SU-DHL-6 (cell line): ENCODE data around the gene PRELP.

ENCODE experiments used
- H2AFZ ChIP-seq: fragments of 200-600 bp; sonication (generic); 2 replicates; pipeline ENCODE4 v1.6.1; 2014; ENCODE audit warnings: low read depth, mild to moderate bottlenecking, moderate library complexity, mixed read lengths, antibody characterized with exemption, low read length; ENCODE audit not compliant: severe bottlenecking
- H3F3A ChIP-seq: fragments of 200-600 bp; shearing (Covaris generic); 2 replicates; pipeline ENCODE4 v1.6.0; 2016; ENCODE audit warnings: antibody characterized with exemption, mild to moderate bottlenecking; ENCODE audit not compliant: insufficient read depth
- H3K27ac ChIP-seq: fragments of 200-600 bp; sonication (generic); 2 replicates; pipeline ENCODE4 v1.5.1; 2016; ENCODE audit warnings: low read depth, mild to moderate bottlenecking, low read length, moderate library complexity, mixed read lengths
- H3K27me3 ChIP-seq: fragments of 200-600 bp; sonication (generic), shearing (Covaris generic); 2 replicates; pipeline ENCODE4 v1.6.0; 2014; ENCODE audit warnings: mild to moderate bottlenecking, low read length
- H3K36me3 ChIP-seq: fragments of 200-600 bp; sonication (generic); 2 replicates; pipeline ENCODE4 v1.6.1; 2014; ENCODE audit warnings: mild to moderate bottlenecking, low read length, mixed read lengths
- H3K4me2 ChIP-seq: fragments of 300-600, 200-600 bp; shearing (Covaris generic), sonication (generic); 2 replicates; pipeline ENCODE4 v1.6.0; 2014; ENCODE audit warnings: low read length, low read depth, mild to moderate bottlenecking; ENCODE audit not compliant: poor library complexity, severe bottlenecking
- H3K4me3 ChIP-seq: fragments of 200-600 bp; sonication (generic); 2 replicates; pipeline ENCODE4 v1.5.1; 2014; ENCODE audit warnings: antibody characterized with exemption, low read length, mild to moderate bottlenecking, mixed read lengths; ENCODE audit not compliant: insufficient read depth, poor library complexity, severe bottlenecking
- H3K79me2 ChIP-seq: fragments of 200-600 bp; sonication (generic); 2 replicates; pipeline ENCODE4 v1.6.1; 2014; ENCODE audit warnings: mild to moderate bottlenecking, low read length, moderate library complexity; ENCODE audit not compliant: insufficient read depth
- H3K9ac ChIP-seq: fragments of 200-600 bp; sonication (generic); 2 replicates; pipeline ENCODE4 v1.7.0; 2014; ENCODE audit warnings: mild to moderate bottlenecking, low read length
- H3K9me2 ChIP-seq: fragments of 200-600 bp; sonication (generic); replicated peaks from 2 replicates; pipeline ENCODE4 v1.6.1; 2014; ENCODE audit warnings: low read length; ENCODE audit not compliant: insufficient read depth
- H3K9me3 ChIP-seq: fragments of 200-600 bp; sonication (generic); 2 replicates; pipeline ENCODE4 v1.6.1; 2014; ENCODE audit warnings: low read length, mixed read lengths; ENCODE audit not compliant: insufficient read depth
- H4K20me1 ChIP-seq: fragments of 200-600 bp; sonication (generic); 2 replicates; pipeline ENCODE4 v1.6.1; 2014; ENCODE audit warnings: low read depth, mild to moderate bottlenecking, antibody characterized with exemption, low read length, moderate library complexity, mixed read lengths
- CTCF ChIP-seq: fragments of 200-600 bp; sonication (generic); IDR thresholded peaks from one replicate; pipeline ENCODE4 v1.5.1; 2017; ENCODE audit warnings: antibody characterized with exemption, mild to moderate bottlenecking, low read length, moderate library complexity; ENCODE audit not compliant: insufficient read depth, poor library complexity, severe bottlenecking
- EZH2phosphoT487 ChIP-seq: fragments of 200-600 bp; sonication (generic), shearing (Covaris generic); conservative IDR thresholded peaks from 2 replicates; pipeline ENCODE4 v1.6.1; 2018; ENCODE audit warnings: mild to moderate bottlenecking, antibody characterized with exemption, low read length, moderate library complexity, mixed read lengths

The PRELP gene

GRCh38 chr1:203437696-203438315 is 37.8 kb upstream of the PRELP start:
- H3F3A ChIP-seq: no peaks in the 10 kb centered on the region
- no peak overlapping the region for H3K27ac ChIP-seq
- TF ChIP-seq EZH2phosphoT487 (no peak), CTCF (no peak)

GRCh38 chr1:203439131-203439730 is 36.4 kb upstream of the PRELP start:
- no peaks in the 10 kb centered on the region for H3K9me3 ChIP-seq
- H3K36me3 ChIP-seq: no peaks in the 10 kb centered on the region
- no peak overlapping the region for H3K27ac ChIP-seq
- no peak overlapping the region for H3K4me2 ChIP-seq
- no peak overlapping the region for H3K4me3 ChIP-seq
- no peak overlapping the region for H2AFZ ChIP-seq
- H3K9me2 ChIP-seq: no peaks in the 10 kb centered on the region
- TF ChIP-seq CTCF (no peak), EZH2phosphoT487 (no peak)
- no peaks in the 10 kb centered on the region for H3F3A ChIP-seq
- no peaks in the 10 kb centered on the region for H3K27me3 ChIP-seq
- no peaks in the 10 kb centered on the region for H3K79me2 ChIP-seq
- no peaks in the 10 kb centered on the region for H4K20me1 ChIP-seq
- H3K9ac ChIP-seq: no peak overlapping the region

More at GRCh38 chr1:203437696-203438315, 37.8 kb upstream of the PRELP start:
- H3K9me3 ChIP-seq: no peaks in the 10 kb centered on the region
- no peak overlapping the region for H2AFZ ChIP-seq
- H3K79me2 ChIP-seq: no peaks in the 10 kb centered on the region
- no peak overlapping the region for H3K4me3 ChIP-seq
- H3K27me3 ChIP-seq: no peaks in the 10 kb centered on the region
- H3K9ac ChIP-seq: no peak overlapping the region
- no peaks in the 10 kb centered on the region for H3K9me2 ChIP-seq
- H3K36me3 ChIP-seq: no peaks in the 10 kb centered on the region
- no peak overlapping the region for H3K4me2 ChIP-seq
- H4K20me1 ChIP-seq: no peaks in the 10 kb centered on the region

- no peaks in the 10 kb centered on the region for H3F3A ChIP-seq
- no peaks in the 10 kb centered on the region for H3K9me3 ChIP-seq
- H3K9ac ChIP-seq: peak overlapping the region; percentile 19; the same call in 1 of the 2 replicates
- H3K27ac ChIP-seq: no peak overlapping the region
- H2AFZ ChIP-seq: peak overlapping the region; percentile 38
- H3K4me3 ChIP-seq: no peak overlapping the region
- no peak for TF ChIP-seq CTCF
- no peak for TF ChIP-seq EZH2phosphoT487
- no peaks in the 10 kb centered on the region for H3K79me2 ChIP-seq
- no peak overlapping the region for H3K4me2 ChIP-seq
- H3K36me3 ChIP-seq: no peaks in the 10 kb centered on the region
- H3K9me2 ChIP-seq: no peaks in the 10 kb centered on the region
- H4K20me1 ChIP-seq: no peaks in the 10 kb centered on the region
- no peaks in the 10 kb centered on the region for H3K27me3 ChIP-seq
Measured at GRCh38 chr1:203440771-203441170, 34.8 kb upstream of the PRELP start.
